Effector CD4-positive, alpha-beta T cell (primary cell): ENCODE data around the gene TCP11.

Source experiments
- DNase-seq: peaks from one replicate; pipeline ENCODE4 v3.0.0-alpha.2; 2020

The TCP11 gene

GRCh38 chr6:35090734-35091133 lies 50.4 kb downstream of the TCP11 start:
- no peak for DNase-seq

- DNase-seq = no peak
Observed at GRCh38 chr6:35089935-35090505, 51.1 kb downstream of the TCP11 start.

GRCh38 chr6:35089216-35089934 lies 51.8 kb downstream of the TCP11 start:
- DNase-seq = no peak

GRCh38 chr6:35088281-35089215 lies 52.6 kb downstream of the TCP11 start:
- no peak for DNase-seq

- DNase-seq = no peak
Observed at GRCh38 chr6:35087361-35088280, 53.5 kb downstream of the TCP11 start.

- DNase-seq = no peak
Observed at GRCh38 chr6:35086636-35087360, 54.3 kb downstream of the TCP11 start.

- no peak for DNase-seq
Observed at GRCh38 chr6:35086282-35086632, 54.9 kb downstream of the TCP11 start.

GRCh38 chr6:35085359-35086281 lies 55.5 kb downstream of the TCP11 start:
- DNase-seq = no peak

GRCh38 chr6:35084511-35085203 lies 56.5 kb downstream of the TCP11 start:
- no peak for DNase-seq

GRCh38 chr6:35084041-35084491 lies 57.1 kb downstream of the TCP11 start:
- DNase-seq = no peak

- DNase-seq = no peak
Observed at GRCh38 chr6:35083507-35083906, 57.6 kb downstream of the TCP11 start.

GRCh38 chr6:35082733-35083403 lies 58.3 kb downstream of the TCP11 start:
- DNase-seq = no peak

GRCh38 chr6:35082046-35082732 lies 59.0 kb downstream of the TCP11 start:
- DNase-seq = no peak

GRCh38 chr6:35081426-35081851 lies 59.7 kb downstream of the TCP11 start:
- DNase-seq = no peak

GRCh38 chr6:35080821-35081425 lies 60.2 kb downstream of the TCP11 start:
- DNase-seq = no peak

GRCh38 chr6:35080016-35080680 lies 61.0 kb downstream of the TCP11 start:
- no peak for DNase-seq

- no peak for DNase-seq
Observed at GRCh38 chr6:35079311-35080000, 61.7 kb downstream of the TCP11 start.
